Mucosa of descending colon (tissue), 3 donors: ENCODE data around the gene JPH4. TPM values are rescaled to one million over a fixed set of nuclear protein-coding genes. Genes with fewer than 3 reads are reported as not detected.
"Not testable (repeated sequence)": the region's sequence is repeated elsewhere in the genome, so short reads cannot be mapped to it uniquely, and the experiment has no call there.

Experiments used
- ATAC-seq: fragments of 200-7000 bp; cut with Tn5 transposase; one replicate; pipeline ENCODE4 v1.9.1; 2020; ENCODE audit warnings: mild to moderate bottlenecking, moderate library complexity
- DNase-seq, 3 donors: peaks; one replicate each; pipeline ENCODE4 v3.0.0-alpha.2; 2020
- H3K36me3 ChIP-seq: fragments of 200-600 bp; one replicate; pipeline ENCODE4 v1.8.0; 2021; ENCODE audit warnings: low read depth, mild to moderate bottlenecking
- H3K4me1 ChIP-seq: fragments of 200-600 bp; one replicate; pipeline ENCODE4 v1.8.0; 2021; ENCODE audit warnings: low read depth, mild to moderate bottlenecking
- H3K4me3 ChIP-seq: fragments of 200-600 bp; one replicate; pipeline ENCODE4 v1.8.0; 2021; ENCODE audit warnings: mild to moderate bottlenecking
- H3K9me3 ChIP-seq: fragments of 200-600 bp; one replicate; pipeline ENCODE4 v1.8.0; 2021; ENCODE audit warnings: mild to moderate bottlenecking
- intact Hi-C, 2 donors: fragments of 100-400 bp; cut with DNase I in 1 of 2; cut with micrococcal nuclease in 1 of 2; formaldehyde crosslinking; loops; one replicate each; pipeline versions ENCODE4 v1.11.0 to v1.11.1; 2022; cut with DNase I, micrococcal nuclease
- total RNA-seq, 3 donors: library from RNA; stranded (reverse); fragmentation: NEBNext Ultra II Directional in 2 of 3; extraction: Animal tissue kit (Norgen Biotek cat#: 25700) in 2 of 3; gene quantifications; one replicate each; pipeline versions ENCODE4 v1.2.1 to v1.2.4, GENCODE V29; 2021 to 2023
- TF ChIP-seq, protein P1 (sequence below): fragments of 200-600 bp; IDR thresholded peaks from one replicate; pipeline ENCODE4 v1.8.0; 2022; ENCODE audit warnings: antibody characterized with exemption, mild to moderate bottlenecking
- donor health status: DM: no; HTN: no; CAD: no; lungs with moderate emphysema.
- donor health status: DM: no; HTN: no; CAD: no.
- donor health status: DM: no; HTN: yes; CAD: no.

The JPH4 gene
- total RNA-seq, 3 donors from 2014 or later: 0.26 to 3.7 (median 0.87) TPM

- H3K9me3 ChIP-seq: no peaks in the 10 kb centered on the region
- peaks cover 33% of the 10 kb centered on the region for H3K4me1 ChIP-seq
- ATAC-seq: no peak
- no peak overlapping the region for H3K4me3 ChIP-seq
- TF ChIP-seq, protein P1, sequence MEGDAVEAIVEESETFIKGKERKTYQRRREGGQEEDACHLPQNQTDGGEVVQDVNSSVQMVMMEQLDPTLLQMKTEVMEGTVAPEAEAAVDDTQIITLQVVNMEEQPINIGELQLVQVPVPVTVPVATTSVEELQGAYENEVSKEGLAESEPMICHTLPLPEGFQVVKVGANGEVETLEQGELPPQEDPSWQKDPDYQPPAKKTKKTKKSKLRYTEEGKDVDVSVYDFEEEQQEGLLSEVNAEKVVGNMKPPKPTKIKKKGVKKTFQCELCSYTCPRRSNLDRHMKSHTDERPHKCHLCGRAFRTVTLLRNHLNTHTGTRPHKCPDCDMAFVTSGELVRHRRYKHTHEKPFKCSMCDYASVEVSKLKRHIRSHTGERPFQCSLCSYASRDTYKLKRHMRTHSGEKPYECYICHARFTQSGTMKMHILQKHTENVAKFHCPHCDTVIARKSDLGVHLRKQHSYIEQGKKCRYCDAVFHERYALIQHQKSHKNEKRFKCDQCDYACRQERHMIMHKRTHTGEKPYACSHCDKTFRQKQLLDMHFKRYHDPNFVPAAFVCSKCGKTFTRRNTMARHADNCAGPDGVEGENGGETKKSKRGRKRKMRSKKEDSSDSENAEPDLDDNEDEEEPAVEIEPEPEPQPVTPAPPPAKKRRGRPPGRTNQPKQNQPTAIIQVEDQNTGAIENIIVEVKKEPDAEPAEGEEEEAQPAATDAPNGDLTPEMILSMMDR: no peak
- intact Hi-C loops: no loop called here
- no peaks in the 10 kb centered on the region for H3K36me3 ChIP-seq
- no peak for DNase-seq
Observed at GRCh38 chr14:23612354-23612732, 33.8 kb upstream of the JPH4 start.

DNA sequence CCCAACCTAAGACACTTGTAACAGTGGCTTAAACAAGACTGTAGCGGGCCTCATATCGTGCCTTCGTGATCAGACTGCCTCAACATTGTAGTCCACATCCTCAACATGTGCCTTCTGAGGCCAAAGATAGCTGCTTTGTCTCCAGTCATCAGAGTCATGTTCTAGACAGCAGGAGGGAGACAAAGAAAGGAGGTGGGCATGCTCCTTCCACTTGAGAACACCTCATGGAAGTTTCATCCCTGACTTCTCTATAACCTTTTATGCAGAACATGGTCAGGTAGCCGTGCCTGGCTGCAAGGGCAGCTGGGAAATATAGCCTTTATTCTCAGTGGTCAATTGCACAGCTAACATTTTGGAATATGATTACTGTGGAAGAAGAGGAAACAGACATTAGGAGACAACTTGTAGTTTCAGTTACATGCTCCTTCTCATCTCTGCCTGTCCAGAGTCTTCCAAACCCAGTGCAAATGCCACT is 32.3 kb upstream of the JPH4 start:
- Histone ChIP-seq H3K9me3 (no peaks in the 10 kb centered on the region), H3K36me3 (no peaks in the 10 kb centered on the region), H3K4me1 (peaks cover 33% of the 10 kb centered on the region), H3K4me3 (no peak overlapping the region)
- ATAC-seq (peak; percentile 11), DNase-seq (no peak)
- intact Hi-C loops: no loop called here
- TF ChIP-seq, protein P1: no peak

DNA sequence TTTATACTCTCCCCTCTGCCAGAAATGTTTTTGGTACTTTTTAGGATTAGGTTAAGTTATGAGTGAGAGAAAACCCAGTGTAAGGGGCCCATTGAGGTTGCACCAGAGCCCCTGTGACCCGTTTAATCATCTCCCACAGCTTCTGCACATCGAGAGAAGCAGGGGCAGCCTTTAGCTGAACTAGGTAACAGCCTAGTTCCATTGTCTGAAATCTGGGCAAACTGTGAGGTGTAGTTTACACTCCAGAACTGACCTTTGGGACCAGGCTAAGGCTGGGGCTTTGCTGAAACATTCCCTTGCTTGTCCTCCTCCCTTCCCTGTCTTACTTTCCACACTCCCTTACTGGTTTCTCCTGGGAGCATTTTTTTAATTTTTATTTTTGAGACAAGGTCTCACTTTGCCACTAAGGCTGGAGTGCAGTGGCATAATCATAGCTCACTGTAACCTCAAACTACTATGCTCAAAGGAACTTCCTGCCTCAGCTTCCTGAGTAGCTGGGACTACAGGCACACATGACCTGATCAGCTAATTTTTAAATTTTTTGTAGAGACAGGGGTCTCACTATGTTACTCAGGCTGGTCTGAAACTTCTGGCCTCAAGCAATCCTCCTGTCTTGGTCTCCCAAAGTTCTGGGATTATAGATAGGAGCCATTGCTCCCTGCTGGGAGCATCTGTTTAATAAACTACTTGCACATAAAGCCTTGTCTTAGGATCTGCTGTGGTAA is 31.7 kb upstream of the JPH4 start:
- ATAC-seq (peak; percentile 38), DNase-seq (no peak)
- TF ChIP-seq, protein P1: no peak
- Histone ChIP-seq H3K4me3 (no peak overlapping the region), H3K9me3 (no peaks in the 10 kb centered on the region), H3K36me3 (no peaks in the 10 kb centered on the region), H3K4me1 (peaks cover 33% of the 10 kb centered on the region)
- intact Hi-C loops: no loop called here

- intact Hi-C loops, H3K36me3 ChIP-seq, H3K9me3 ChIP-seq, H3K4me3 ChIP-seq: not testable (repeated sequence)
- ATAC-seq (peak; percentile 76), DNase-seq (peak in 2 of 3 donors; percentile 68 to 77)
- H3K4me1 ChIP-seq: peaks cover 33% of the 10 kb centered on the region
Observed at GRCh38 chr14:23609411-23610089, 31.0 kb upstream of the JPH4 start.

- no peaks in the 10 kb centered on the region for H3K9me3 ChIP-seq
- H3K4me1 ChIP-seq: peaks cover 33% of the 10 kb centered on the region
- no peaks in the 10 kb centered on the region for H3K36me3 ChIP-seq
- intact Hi-C loops: no loop called here
- H3K4me3 ChIP-seq: no peak overlapping the region
- TF ChIP-seq, protein P1: no peak
- ATAC-seq (no peak), DNase-seq (no peak)
Observed at GRCh38 chr14:23609001-23609400, 30.4 kb upstream of the JPH4 start.

- Histone ChIP-seq H3K4me1 (peaks cover 33% of the 10 kb centered on the region), H3K4me3 (no peak overlapping the region), H3K9me3 (no peaks in the 10 kb centered on the region), H3K36me3 (no peaks in the 10 kb centered on the region)
- TF ChIP-seq, protein P1: no peak
- ATAC-seq (no peak), DNase-seq (no peak)
- intact Hi-C loops: no loop called here
Observed at GRCh38 chr14:23608454-23608853, 29.9 kb upstream of the JPH4 start.
